ENCODE results near the gene GCDH.

GRCh38 chr19:12873891-12874745 lies 16.8 kb upstream of the GCDH start:
- TF ChIP-seq CTCF (IDR thresholded peaks at IDR 0.05) = no peak
- TF ChIP-seq EP300 (IDR thresholded peaks at IDR 0.05) = no peak

All from stomach (tissue), 4 donors.